K562 (cell line): ENCODE measurements around the gene TMEM225B. TPM values are rescaled to one million over a fixed set of nuclear protein-coding genes. Genes with fewer than 3 reads are reported as not detected.
A peak's percentile ranks its signal among the peaks of the same experiment; 100 is the strongest.

Source experiments
- BACH1 ChIP-seq: fragments of 200-800 bp; sonication (Bioruptor generic); IDR thresholded peaks from 2 replicates; pipeline ENCODE4 v1.6.1; 2016; ENCODE audit warnings: missing genetic modification characterization, missing compliant biosample characterization
- BRD9 ChIP-seq: fragments of 450-650 bp; IDR thresholded peaks from 2 replicates; pipeline ENCODE4 v1.6.1; 2018; ENCODE audit warnings: low read depth; ENCODE audit not compliant: partially characterized antibody
- EHMT2 ChIP-seq: fragments of 450-650 bp; IDR thresholded peaks from 2 replicates; pipeline ENCODE4 v1.6.1; 2018; ENCODE audit warnings: antibody characterized with exemption
- ESRRB ChIP-seq: fragments of 250-450 bp; sonication (Bioruptor Pico); IDR thresholded peaks from 2 replicates; pipeline ENCODE4 v1.5.0; 2020; ENCODE audit warnings: mild to moderate bottlenecking, moderate library complexity, borderline replicate concordance
- FOXA3 ChIP-seq, 2 experiments: fragments of 450-650 bp in 1 of 2; sonication (generic) in 1 of 2; formaldehyde crosslinking; IDR thresholded peaks in 1 of 2; conservative IDR thresholded peaks in 1 of 2; 2 replicates each; pipeline versions ENCODE4 v1.4.0 to v1.8.0; 2020 to 2022; ENCODE audit warnings: mild to moderate bottlenecking in 2 of 2, missing genetic modification reagents in 1 of 2
- FUS ChIP-seq: fragments of 200-400 bp; formaldehyde crosslinking; optimal IDR thresholded peaks from 2 replicates; pipeline ENCODE3; 2017; ENCODE audit warnings: low read depth, low read length
- HNRNPH1 ChIP-seq: fragments of 200-400 bp; formaldehyde crosslinking; optimal IDR thresholded peaks from 2 replicates; pipeline ENCODE3; 2017; ENCODE audit warnings: low read depth, mild to moderate bottlenecking, low read length, moderate library complexity
- MAFK ChIP-seq: IDR thresholded peaks from 2 replicates; pipeline ENCODE4 v1.6.1; 2011; ENCODE audit warnings: low read length, improper control_type of control experiment
- MEF2D ChIP-seq: conservative IDR thresholded peaks from 2 replicates; pipeline ENCODE4 v1.6.1; 2016; ENCODE audit warnings: low read depth, missing genetic modification characterization, missing compliant biosample characterization
- NR2C1 ChIP-seq, 2 experiments: fragments of 450-650 bp; IDR thresholded peaks; 2 replicates each; pipeline ENCODE4 v1.6.1; 2017; ENCODE audit warnings: mild to moderate bottlenecking in 2 of 2, antibody characterized with exemption in 1 of 2, inconsistent platforms in 1 of 2, missing compliant biosample characterization in 1 of 2, missing genetic modification characterization in 1 of 2
- RFX5 ChIP-seq: IDR thresholded peaks from 2 replicates; pipeline ENCODE4 v1.6.1; 2011; ENCODE audit warnings: low read depth, mild to moderate bottlenecking, improper control_type of control experiment, low read length
- SOX6 ChIP-seq: fragments of 450-650 bp; IDR thresholded peaks from 2 replicates; pipeline ENCODE4 v1.6.1; 2014; ENCODE audit warnings: mild to moderate bottlenecking
- TBP ChIP-seq: optimal IDR thresholded peaks from 2 replicates; pipeline ENCODE3; 2011; ENCODE audit warnings: low read depth, low read length, improper control_type of control experiment
- ZNF174 ChIP-seq: fragments of 250-450 bp; sonication (Bioruptor Pico); IDR thresholded peaks from 2 replicates; pipeline ENCODE4 v1.4.0; 2020; ENCODE audit warnings: mild to moderate bottlenecking
- ZNF316 ChIP-seq: fragments of 450-650 bp; IDR thresholded peaks from 2 replicates; pipeline ENCODE4 v1.6.1; 2016
- ZNF324 ChIP-seq: fragments of 250-450 bp; sonication (Bioruptor Pico); IDR thresholded peaks from 2 replicates; pipeline ENCODE4 v1.4.0; 2020; ENCODE audit warnings: mild to moderate bottlenecking
- ZNF589 ChIP-seq: fragments of 200-800 bp; sonication (Bioruptor generic); IDR thresholded peaks from 2 replicates; pipeline ENCODE4 v1.6.1; 2016; ENCODE audit warnings: low read depth, missing genetic modification characterization, missing compliant biosample characterization
- ZNF830 ChIP-seq: fragments of 250-450 bp; sonication (Bioruptor Pico); IDR thresholded peaks from 2 replicates; pipeline ENCODE4 v1.5.0; 2021; ENCODE audit warnings: mild to moderate bottlenecking
- polyA plus RNA-seq, 8 experiments: library from polyadenylated mRNA; depleted of rRNA in 4 of 8; stranded (reverse) in 5 of 8; unstranded in 3 of 8; fragments of >200 nt; fragmentation: Nextera tagmentation in 2 of 8; fragmentation: Illumina TruSeq in 1 of 8; extraction: Ambion mirVana in 2 of 8; extraction: Trizol in 1 of 8; gene quantifications; 2 replicates each; pipeline versions ENCODE4 v1.2.1 to v1.2.3, GENCODE V29; 2011 to 2014; ENCODE audit warnings: inconsistent platforms in 1 of 8, missing spikeins in 1 of 8
- total RNA-seq, 7 experiments: library from RNA; depleted of rRNA in 6 of 7; stranded (reverse); fragments of >200 nt in 6 of 7; fragmentation: Illumina TruSeq in 2 of 7; extraction: Trizol in 2 of 7; gene quantifications; 2 replicates each; pipeline versions ENCODE4 v1.2.1 to v1.2.3, GENCODE V29; 2011 to 2021; ENCODE audit warnings: low replicate concordance in 1 of 7
- TF ChIP-seq, protein P1 (sequence below), 2 experiments: IDR thresholded peaks in 1 of 2; conservative IDR thresholded peaks in 1 of 2; 2 replicates each; pipeline ENCODE4 v1.6.1; 2016; ENCODE audit warnings: low read depth in 2 of 2, mild to moderate bottlenecking in 1 of 2, missing compliant biosample characterization in 1 of 2, missing genetic modification characterization in 1 of 2, moderate library complexity in 1 of 2
- TF ChIP-seq, protein P2 (sequence below): fragments of 450-650 bp; IDR thresholded peaks from 2 replicates; pipeline ENCODE4 v1.6.1; 2016; ENCODE audit warnings: low read depth

The TMEM225B gene
- total and polyA plus RNA-seq, 9 of the 15 experiments (the other 6 are each of a cell fraction or from before 2014, with no cell fraction given) = 0.08 to 0.73 (median 0.56) TPM

- TF ChIP-seq, protein P1, sequence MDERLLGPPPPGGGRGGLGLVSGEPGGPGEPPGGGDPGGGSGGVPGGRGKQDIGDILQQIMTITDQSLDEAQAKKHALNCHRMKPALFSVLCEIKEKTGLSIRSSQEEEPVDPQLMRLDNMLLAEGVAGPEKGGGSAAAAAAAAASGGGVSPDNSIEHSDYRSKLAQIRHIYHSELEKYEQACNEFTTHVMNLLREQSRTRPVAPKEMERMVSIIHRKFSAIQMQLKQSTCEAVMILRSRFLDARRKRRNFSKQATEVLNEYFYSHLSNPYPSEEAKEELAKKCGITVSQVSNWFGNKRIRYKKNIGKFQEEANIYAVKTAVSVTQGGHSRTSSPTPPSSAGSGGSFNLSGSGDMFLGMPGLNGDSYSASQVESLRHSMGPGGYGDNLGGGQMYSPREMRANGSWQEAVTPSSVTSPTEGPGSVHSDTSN (CRISPR knock-in tag; IDR thresholded peaks at IDR 0.05; ENCODE audit: low read depth) = no peak
- TF ChIP-seq, protein P1 (tag; conservative IDR thresholded peaks at IDR 0.05; ENCODE audit: low read depth) = peak; percentile 37; the same call in 1 of the 2 replicates
- TF ChIP-seq, protein P2, sequence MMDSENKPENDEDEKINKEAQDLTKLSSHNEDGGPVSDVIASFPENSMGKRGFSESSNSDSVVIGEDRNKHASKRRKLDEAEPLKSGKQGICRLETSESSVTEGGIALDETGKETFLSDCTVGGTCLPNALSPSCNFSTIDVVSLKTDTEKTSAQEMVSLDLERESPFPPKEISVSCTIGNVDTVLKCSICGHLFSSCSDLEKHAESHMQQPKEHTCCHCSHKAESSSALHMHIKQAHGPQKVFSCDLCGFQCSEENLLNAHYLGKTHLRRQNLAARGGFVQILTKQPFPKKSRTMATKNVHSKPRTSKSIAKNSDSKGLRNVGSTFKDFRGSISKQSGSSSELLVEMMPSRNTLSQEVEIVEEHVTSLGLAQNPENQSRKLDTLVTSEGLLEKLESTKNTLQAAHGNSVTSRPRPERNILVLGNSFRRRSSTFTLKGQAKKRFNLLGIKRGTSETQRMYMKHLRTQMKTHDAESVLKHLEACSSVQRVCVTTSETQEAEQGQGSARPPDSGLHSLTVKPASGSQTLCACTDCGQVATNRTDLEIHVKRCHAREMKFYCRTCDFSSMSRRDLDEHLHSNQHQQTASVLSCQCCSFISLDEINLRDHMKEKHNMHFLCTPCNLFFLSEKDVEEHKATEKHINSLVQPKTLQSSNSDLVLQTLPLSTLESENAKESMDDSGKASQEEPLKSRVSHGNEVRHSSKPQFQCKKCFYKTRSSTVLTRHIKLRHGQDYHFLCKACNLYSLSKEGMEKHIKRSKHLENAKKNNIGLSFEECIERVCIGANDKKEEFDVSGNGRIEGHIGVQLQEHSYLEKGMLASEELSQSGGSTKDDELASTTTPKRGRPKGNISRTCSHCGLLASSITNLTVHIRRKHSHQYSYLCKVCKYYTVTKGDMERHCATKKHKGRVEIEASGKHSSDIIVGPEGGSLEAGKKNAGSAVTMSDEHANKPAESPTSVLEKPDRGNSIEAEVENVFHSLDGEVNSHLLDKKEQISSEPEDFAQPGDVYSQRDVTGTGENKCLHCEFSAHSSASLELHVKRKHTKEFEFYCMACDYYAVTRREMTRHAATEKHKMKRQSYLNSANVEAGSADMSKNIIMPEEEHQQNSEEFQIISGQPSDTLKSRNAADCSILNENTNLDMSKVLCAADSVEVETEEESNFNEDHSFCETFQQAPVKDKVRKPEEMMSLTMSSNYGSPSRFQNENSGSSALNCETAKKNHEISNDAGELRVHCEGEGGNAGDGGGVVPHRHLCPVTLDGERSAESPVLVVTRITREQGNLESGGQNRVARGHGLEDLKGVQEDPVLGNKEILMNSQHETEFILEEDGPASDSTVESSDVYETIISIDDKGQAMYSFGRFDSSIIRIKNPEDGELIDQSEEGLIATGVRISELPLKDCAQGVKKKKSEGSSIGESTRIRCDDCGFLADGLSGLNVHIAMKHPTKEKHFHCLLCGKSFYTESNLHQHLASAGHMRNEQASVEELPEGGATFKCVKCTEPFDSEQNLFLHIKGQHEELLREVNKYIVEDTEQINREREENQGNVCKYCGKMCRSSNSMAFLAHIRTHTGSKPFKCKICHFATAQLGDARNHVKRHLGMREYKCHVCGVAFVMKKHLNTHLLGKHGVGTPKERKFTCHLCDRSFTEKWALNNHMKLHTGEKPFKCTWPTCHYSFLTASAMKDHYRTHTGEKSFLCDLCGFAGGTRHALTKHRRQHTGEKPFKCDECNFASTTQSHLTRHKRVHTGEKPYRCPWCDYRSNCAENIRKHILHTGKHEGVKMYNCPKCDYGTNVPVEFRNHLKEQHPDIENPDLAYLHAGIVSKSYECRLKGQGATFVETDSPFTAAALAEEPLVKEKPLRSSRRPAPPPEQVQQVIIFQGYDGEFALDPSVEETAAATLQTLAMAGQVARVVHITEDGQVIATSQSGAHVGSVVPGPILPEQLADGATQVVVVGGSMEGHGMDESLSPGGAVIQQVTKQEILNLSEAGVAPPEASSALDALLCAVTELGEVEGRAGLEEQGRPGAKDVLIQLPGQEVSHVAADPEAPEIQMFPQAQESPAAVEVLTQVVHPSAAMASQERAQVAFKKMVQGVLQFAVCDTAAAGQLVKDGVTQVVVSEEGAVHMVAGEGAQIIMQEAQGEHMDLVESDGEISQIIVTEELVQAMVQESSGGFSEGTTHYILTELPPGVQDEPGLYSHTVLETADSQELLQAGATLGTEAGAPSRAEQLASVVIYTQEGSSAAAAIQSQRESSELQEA = no peak
- TF ChIP-seq MEF2D (tag) = no peak
- no peak for TF ChIP-seq HNRNPH1
- TF ChIP-seq MAFK = peak; percentile 91
- no peak for TF ChIP-seq BRD9
- TF ChIP-seq FOXA3 (CRISPR knock-in tag; conservative IDR thresholded peaks at IDR 0.05 in 1 of 2, IDR thresholded peaks at IDR 0.05 in 1 of 2) = no peak
- TF ChIP-seq ZNF324 (CRISPR knock-in tag) = no peak
- TF ChIP-seq NR2C1 (IDR thresholded peaks at IDR 0.05) = no peak
- no peak for TF ChIP-seq NR2C1 (tag; IDR thresholded peaks at IDR 0.05)
- no peak for TF ChIP-seq RFX5
- TF ChIP-seq EHMT2 = peak; percentile 88
- TF ChIP-seq ESRRB (CRISPR knock-in tag) = no peak
- no peak for TF ChIP-seq BACH1 (tag)
- no peak for TF ChIP-seq ZNF589 (CRISPR knock-in tag)
- no peak for TF ChIP-seq ZNF830 (CRISPR knock-in tag)
- no peak for TF ChIP-seq ZNF174 (CRISPR knock-in tag)
- TF ChIP-seq SOX6 = peak; percentile 85
- TF ChIP-seq FUS = no peak
- TF ChIP-seq TBP = no peak
- peak; percentile 97 for TF ChIP-seq ZNF316
These were observed 40.9 kb upstream of the TMEM225B start (continued) for GRCh38 chr7:99557196-99557607.
